IMR-90 (cell line): ENCODE data around the gene BCL11B. TPM values are rescaled to one million over a fixed set of nuclear protein-coding genes. Genes with fewer than 3 reads are reported as not detected.

ENCODE experiments used
- ATAC-seq: fragments of 200-7000 bp; cut with Tn5 transposase; 2 replicates; pipeline ENCODE4 v1.9.1; 2020; ENCODE audit warnings: low read depth, mild to moderate bottlenecking, moderate library complexity
- BruUV-seq: library from RNA; stranded (reverse); fragments of 400-500 nt; replicated peaks from 2 replicates; lab custom pipeline; 2021; lab: Mats Ljungman, UMichigan
- CTCF ChIA-PET: fragments of 300-600 bp; formaldehyde crosslinking; extraction: SDS; loops from one replicate; lab custom pipeline; 2021; ENCODE audit warnings: antibody characterized with exemption; lab: Yijun Ruan, JAX
- POLR2A ChIA-PET: fragments of 300-600 bp; sonication (Branson Sonifier 250); formaldehyde crosslinking; loops from one replicate; lab custom pipeline; 2022; ENCODE audit warnings: antibody characterized with exemption; ENCODE audit not compliant: unreplicated experiment; lab: Charles Lee
- DNase-seq: peaks from one replicate; pipeline ENCODE4 v3.0.0; 2013
- H2AFZ ChIP-seq: replicated peaks from 2 replicates; pipeline ENCODE3; 2013; ENCODE audit warnings: low read length, mild to moderate bottlenecking; ENCODE audit not compliant: poor library complexity
- H2AK5ac ChIP-seq: 2 replicates; pipeline ENCODE4 v1.6.1; 2013; ENCODE audit warnings: low read depth, low read length, inconsistent platforms
- H2AK9ac ChIP-seq: replicated peaks from 2 replicates; pipeline ENCODE3; 2013; ENCODE audit warnings: mild to moderate bottlenecking, low read depth, low read length, moderate library complexity; ENCODE audit not compliant: poor library complexity
- H2BK120ac ChIP-seq: 2 replicates; pipeline ENCODE4 v1.6.1; 2013; ENCODE audit warnings: low read depth, low read length, inconsistent platforms
- H2BK15ac ChIP-seq: 3 replicates; pipeline ENCODE4 v1.6.1; 2013; ENCODE audit warnings: low read depth, low read length, inconsistent platforms
- H2BK20ac ChIP-seq: 2 replicates; pipeline ENCODE4 v1.6.1; 2013; ENCODE audit warnings: low read depth, mild to moderate bottlenecking, inconsistent platforms, low read length, moderate library complexity
- H2BK5ac ChIP-seq: 2 replicates; pipeline ENCODE4 v1.6.1; 2013; ENCODE audit warnings: mild to moderate bottlenecking, low read depth, low read length, inconsistent platforms; ENCODE audit not compliant: poor library complexity, severe bottlenecking
- H3K14ac ChIP-seq: replicated peaks from 2 replicates; pipeline ENCODE4 v1.6.1; 2013; ENCODE audit warnings: low read depth, low read length, inconsistent platforms
- H3K18ac ChIP-seq: 2 replicates; pipeline ENCODE4 v1.6.1; 2013; ENCODE audit warnings: low read depth, low read length, control low read depth
- H3K23ac ChIP-seq: 2 replicates; pipeline ENCODE4 v1.6.1; 2013; ENCODE audit warnings: low read depth, low read length, inconsistent platforms
- H3K27ac ChIP-seq: 2 replicates; pipeline ENCODE4 v1.5.1; 2013; ENCODE audit warnings: mild to moderate bottlenecking, control low read depth, low read length; ENCODE audit not compliant: insufficient read depth
- H3K27me3 ChIP-seq: 2 replicates; pipeline ENCODE4 v1.6.1; 2013; ENCODE audit warnings: low read length; ENCODE audit not compliant: control insufficient read depth, insufficient read depth
- H3K36me3 ChIP-seq: 2 replicates; pipeline ENCODE4 v1.6.1; 2013; ENCODE audit warnings: low read length, mixed read lengths; ENCODE audit not compliant: control insufficient read depth, insufficient read depth
- H3K4ac ChIP-seq: 2 replicates; pipeline ENCODE4 v1.6.1; 2013; ENCODE audit warnings: low read depth, low read length, inconsistent platforms
- H3K4me1 ChIP-seq: 2 replicates; pipeline ENCODE4 v1.6.1; 2013; ENCODE audit warnings: low read length, mixed read lengths; ENCODE audit not compliant: control insufficient read depth, insufficient read depth
- H3K4me2 ChIP-seq: 2 replicates; pipeline ENCODE4 v1.6.1; 2013; ENCODE audit warnings: low read depth, mild to moderate bottlenecking, control low read depth, low read length, moderate library complexity
- H3K4me3 ChIP-seq: 2 replicates; pipeline ENCODE4 v1.5.1; 2013; ENCODE audit warnings: low read depth, mild to moderate bottlenecking, control low read depth, low read length, moderate library complexity; ENCODE audit not compliant: insufficient read depth
- H3K56ac ChIP-seq: 2 replicates; pipeline ENCODE4 v1.6.1; 2013; ENCODE audit warnings: low read length, inconsistent platforms; ENCODE audit not compliant: insufficient read depth; ENCODE audit errors: extremely low read depth
- H3K79me1 ChIP-seq, 2 experiments: 2 replicates each; pipeline ENCODE4 v1.6.1; 2013; ENCODE audit warnings: low read length in 2 of 2, inconsistent platforms in 1 of 2, low read depth in 1 of 2
- H3K9ac ChIP-seq: 2 replicates; pipeline ENCODE4 v1.6.1; 2013; ENCODE audit warnings: low read depth, low read length, control low read depth
- H3K9me1 ChIP-seq: 2 replicates; pipeline ENCODE4 v1.6.1; 2013; ENCODE audit warnings: low read length, inconsistent platforms; ENCODE audit not compliant: insufficient read depth
- H3K9me3 ChIP-seq: 2 replicates; pipeline ENCODE4 v1.6.1; 2013; ENCODE audit warnings: low read length; ENCODE audit not compliant: control insufficient read depth, insufficient read depth
- H4K20me1 ChIP-seq: 2 replicates; pipeline ENCODE4 v1.6.1; 2013; ENCODE audit warnings: low read length, inconsistent platforms; ENCODE audit not compliant: insufficient read depth
- H4K5ac ChIP-seq: 2 replicates; pipeline ENCODE4 v1.6.1; 2013; ENCODE audit warnings: mild to moderate bottlenecking, low read depth, low read length, control low read depth
- H4K8ac ChIP-seq, 2 experiments: 2 replicates each; pipeline ENCODE4 v1.6.1; 2013; ENCODE audit warnings: low read depth in 2 of 2, low read length in 2 of 2, control low read depth in 1 of 2, inconsistent platforms in 1 of 2
- H4K91ac ChIP-seq: 2 replicates; pipeline ENCODE4 v1.6.1; 2013; ENCODE audit warnings: low read depth, low read length, inconsistent platforms; ENCODE audit not compliant: insufficient read depth
- BHLHE40 ChIP-seq: fragments of 150-350 bp; IDR thresholded peaks from 2 replicates; pipeline ENCODE4 v1.6.1; 2016; ENCODE audit warnings: mild to moderate bottlenecking, low read depth, low read length
- CEBPB ChIP-seq: IDR thresholded peaks from 2 replicates; pipeline ENCODE4 v1.6.1; 2012; ENCODE audit warnings: low read depth, low read length, improper control_type of control experiment
- CHD1 ChIP-seq: IDR thresholded peaks from 2 replicates; pipeline ENCODE4 v1.6.1; 2012; ENCODE audit warnings: low read depth, low read length, improper control_type of control experiment
- FOS ChIP-seq: fragments of 150-350 bp; IDR thresholded peaks from 2 replicates; pipeline ENCODE4 v1.6.1; 2016; ENCODE audit warnings: low read depth, low read length
- MAFK ChIP-seq: IDR thresholded peaks from 2 replicates; pipeline ENCODE4 v1.6.1; 2012; ENCODE audit warnings: low read depth, low read length, improper control_type of control experiment
- MAZ ChIP-seq: IDR thresholded peaks from 2 replicates; pipeline ENCODE4 v1.6.1; 2012; ENCODE audit warnings: low read depth, mild to moderate bottlenecking, low read length, improper control_type of control experiment, moderate library complexity, borderline replicate concordance
- MXI1 ChIP-seq: IDR thresholded peaks from 2 replicates; pipeline ENCODE4 v1.6.1; 2012; ENCODE audit warnings: low read depth, mild to moderate bottlenecking, low read length, moderate library complexity, borderline replicate concordance
- NFE2L2 ChIP-seq: fragments of 150-350 bp; IDR thresholded peaks from 2 replicates; pipeline ENCODE4 v1.6.1; 2016; ENCODE audit warnings: low read depth, mild to moderate bottlenecking, low read length
- POLR2A ChIP-seq: IDR thresholded peaks from 2 replicates; pipeline ENCODE4 v1.6.1; 2012; ENCODE audit warnings: mild to moderate bottlenecking, low read depth, low read length
- RAD21 ChIP-seq: IDR thresholded peaks from 2 replicates; pipeline ENCODE4 v1.6.1; 2012; ENCODE audit warnings: low read length, improper control_type of control experiment
- RFX5 ChIP-seq: IDR thresholded peaks from 2 replicates; pipeline ENCODE4 v1.8.0; 2012; ENCODE audit warnings: low read depth, mild to moderate bottlenecking, low read length, moderate library complexity
- SMC3 ChIP-seq: fragments of 150-350 bp; IDR thresholded peaks from 2 replicates; pipeline ENCODE4 v1.6.1; 2016; ENCODE audit warnings: low read depth, mild to moderate bottlenecking, antibody characterized with exemption, low read length, moderate library complexity
- WGBS, 2 experiments: methylation state at CpG; one replicate each; pipeline versions ENCODE4 v1.1.5 to v1.1.7; 2013; ENCODE audit warnings: missing lambda C conversion rate in 2 of 2; ENCODE audit not compliant: insufficient read length in 1 of 2; ENCODE audit errors: extremely low coverage in 2 of 2; 5-methylcytosine and 5-hydroxymethylcytosine counted together
- dilution Hi-C: fragments of 300-500 bp; cut with HindIII; formaldehyde crosslinking; loops from one replicate; pipeline ENCODE4 v1.14.3; 2018; ENCODE audit warnings: low sequenced_read_pairs; ENCODE audit not compliant: unreplicated experiment
- in situ Hi-C: fragments of 300-500 bp; cut with MboI; formaldehyde crosslinking; loops from 3 replicates; pipeline ENCODE4 v1.14.3; 2019; ENCODE audit warnings: low sequenced_read_pairs, inconsistent platforms, mixed read lengths
- intact Hi-C: fragments of 100-400 bp; cut with micrococcal nuclease; formaldehyde crosslinking; loops from 2 replicates; pipeline ENCODE4 v1.10.0; 2022
- polyA plus RNA-seq, 3 experiments: library from polyadenylated mRNA; depleted of rRNA; stranded (reverse); fragments of >200 nt; gene quantifications; 2 replicates each; pipeline ENCODE4 v1.2.3, GENCODE V29; 2012; ENCODE audit warnings: low replicate concordance in 1 of 3
- total RNA-seq: library from RNA; depleted of rRNA; stranded (reverse); fragments of >200 nt; gene quantifications from 2 replicates; pipeline ENCODE4 v1.2.3, GENCODE V29; 2012
- TF ChIP-seq, protein P1 (sequence below): conservative IDR thresholded peaks from 2 replicates; pipeline ENCODE4 v1.5.1; 2012; ENCODE audit warnings: mild to moderate bottlenecking, low read depth, low read length, improper control_type of control experiment
- TF ChIP-seq, protein P2 (sequence below): fragments of 150-350 bp; IDR thresholded peaks from 2 replicates; pipeline ENCODE4 v1.6.1; 2016; ENCODE audit warnings: low read depth, mild to moderate bottlenecking, low read length, moderate library complexity, borderline replicate concordance

BCL11B gene
- total and polyA plus RNA-seq, 2 of the 4 experiments (the other 2 are of a cell fraction): under 0.01 TPM; not detected in 1

DNA sequence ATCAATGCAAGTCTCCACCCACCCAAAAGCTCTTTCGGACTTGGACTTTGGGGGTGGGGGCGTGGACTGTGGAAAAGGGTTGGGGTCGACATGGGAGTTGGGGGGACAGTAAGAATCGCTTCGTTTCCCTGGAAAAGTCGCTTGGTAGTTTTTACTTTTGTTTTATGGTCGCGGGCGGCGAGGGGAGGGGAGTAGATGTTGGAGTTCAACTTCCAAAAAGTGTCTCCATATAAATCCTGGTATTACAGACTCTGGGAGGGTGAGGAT lies 568 bp upstream of the BCL11B start:
- no peak for ATAC-seq
- in situ Hi-C loops: no loop called here
- CTCF ChIA-PET: no interaction called here

More for the DNA sequence above, 568 bp upstream of the BCL11B start:
- no peaks in the 10 kb centered on the region for H3K79me1 ChIP-seq
- no peaks in the 10 kb centered on the region for H4K20me1 ChIP-seq
- H3K4me2 ChIP-seq: peak overlapping the region; percentile 18; the same call in 1 of the 2 replicates
- WGBS, 2 experiments: 0% methylated on average over 1 of the region's 10 CpGs; no CpG with 5 or more reads in 1 of the 2 experiments
- H3K9ac ChIP-seq: no peak overlapping the region
- H3K4me3 ChIP-seq: no peak overlapping the region
- H3K27me3 ChIP-seq: peaks cover 68% of the 10 kb centered on the region
- no peak overlapping the region for H4K5ac ChIP-seq
- no peak overlapping the region for H2BK15ac ChIP-seq
- H4K91ac ChIP-seq: no peak overlapping the region
- intact Hi-C loops: no loop called here
- no peak overlapping the region for H3K14ac ChIP-seq
- no peak overlapping the region for H2AK5ac ChIP-seq
- H3K18ac ChIP-seq: no peak overlapping the region
- dilution Hi-C loops: no loop called here
- BruUV-seq: no TSS peak
- H3K23ac ChIP-seq: no peak overlapping the region
- H2AFZ ChIP-seq: no peak overlapping the region
- no peak overlapping the region for H3K27ac ChIP-seq
- TF ChIP-seq, protein P1, sequence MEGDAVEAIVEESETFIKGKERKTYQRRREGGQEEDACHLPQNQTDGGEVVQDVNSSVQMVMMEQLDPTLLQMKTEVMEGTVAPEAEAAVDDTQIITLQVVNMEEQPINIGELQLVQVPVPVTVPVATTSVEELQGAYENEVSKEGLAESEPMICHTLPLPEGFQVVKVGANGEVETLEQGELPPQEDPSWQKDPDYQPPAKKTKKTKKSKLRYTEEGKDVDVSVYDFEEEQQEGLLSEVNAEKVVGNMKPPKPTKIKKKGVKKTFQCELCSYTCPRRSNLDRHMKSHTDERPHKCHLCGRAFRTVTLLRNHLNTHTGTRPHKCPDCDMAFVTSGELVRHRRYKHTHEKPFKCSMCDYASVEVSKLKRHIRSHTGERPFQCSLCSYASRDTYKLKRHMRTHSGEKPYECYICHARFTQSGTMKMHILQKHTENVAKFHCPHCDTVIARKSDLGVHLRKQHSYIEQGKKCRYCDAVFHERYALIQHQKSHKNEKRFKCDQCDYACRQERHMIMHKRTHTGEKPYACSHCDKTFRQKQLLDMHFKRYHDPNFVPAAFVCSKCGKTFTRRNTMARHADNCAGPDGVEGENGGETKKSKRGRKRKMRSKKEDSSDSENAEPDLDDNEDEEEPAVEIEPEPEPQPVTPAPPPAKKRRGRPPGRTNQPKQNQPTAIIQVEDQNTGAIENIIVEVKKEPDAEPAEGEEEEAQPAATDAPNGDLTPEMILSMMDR: no peak
- no peak for TF ChIP-seq RAD21
- TF ChIP-seq FOS: no peak
- no peak for TF ChIP-seq RFX5
- no peak for TF ChIP-seq NFE2L2
- TF ChIP-seq MAFK: no peak
- no peak for TF ChIP-seq POLR2A
- TF ChIP-seq, protein P2, sequence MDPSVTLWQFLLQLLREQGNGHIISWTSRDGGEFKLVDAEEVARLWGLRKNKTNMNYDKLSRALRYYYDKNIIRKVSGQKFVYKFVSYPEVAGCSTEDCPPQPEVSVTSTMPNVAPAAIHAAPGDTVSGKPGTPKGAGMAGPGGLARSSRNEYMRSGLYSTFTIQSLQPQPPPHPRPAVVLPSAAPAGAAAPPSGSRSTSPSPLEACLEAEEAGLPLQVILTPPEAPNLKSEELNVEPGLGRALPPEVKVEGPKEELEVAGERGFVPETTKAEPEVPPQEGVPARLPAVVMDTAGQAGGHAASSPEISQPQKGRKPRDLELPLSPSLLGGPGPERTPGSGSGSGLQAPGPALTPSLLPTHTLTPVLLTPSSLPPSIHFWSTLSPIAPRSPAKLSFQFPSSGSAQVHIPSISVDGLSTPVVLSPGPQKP: no peak
- TF ChIP-seq MXI1: no peak
- TF ChIP-seq CHD1: no peak
- no peak for TF ChIP-seq MAZ
- no peak for TF ChIP-seq CEBPB
- no peak for TF ChIP-seq BHLHE40
- TF ChIP-seq SMC3: no peak
- no peaks in the 10 kb centered on the region for H3K9me3 ChIP-seq
- H2BK5ac ChIP-seq: no peak overlapping the region
- POLR2A ChIA-PET: no interaction called here
- H2BK120ac ChIP-seq: no peak overlapping the region
- H2BK20ac ChIP-seq: no peak overlapping the region
- no peak overlapping the region for H4K8ac ChIP-seq
- peaks cover 1% of the 10 kb centered on the region; the same call in 1 of the 2 replicates for H3K4me1 ChIP-seq
- no peak overlapping the region for H3K56ac ChIP-seq
- H2AK9ac ChIP-seq: no peak overlapping the region
- no peak for DNase-seq
- H3K9me1 ChIP-seq: no peaks in the 10 kb centered on the region
- no peaks in the 10 kb centered on the region for H3K36me3 ChIP-seq
- H3K4ac ChIP-seq: no peak overlapping the region
